Activated CD8-positive, alpha-beta memory T cell treated with anti-CD3 and anti-CD28 coated beads for 1 hour (primary cell): ENCODE measurements around the gene XRCC4.

Experiments used
- DNase-seq, 2 donors: peaks; one replicate each; pipeline ENCODE4 v3.0.0-alpha.2; 2020; ENCODE audit warnings: low read depth in 1 of 2; ENCODE audit errors: extremely low read depth in 1 of 2

XRCC4 gene

DNA sequence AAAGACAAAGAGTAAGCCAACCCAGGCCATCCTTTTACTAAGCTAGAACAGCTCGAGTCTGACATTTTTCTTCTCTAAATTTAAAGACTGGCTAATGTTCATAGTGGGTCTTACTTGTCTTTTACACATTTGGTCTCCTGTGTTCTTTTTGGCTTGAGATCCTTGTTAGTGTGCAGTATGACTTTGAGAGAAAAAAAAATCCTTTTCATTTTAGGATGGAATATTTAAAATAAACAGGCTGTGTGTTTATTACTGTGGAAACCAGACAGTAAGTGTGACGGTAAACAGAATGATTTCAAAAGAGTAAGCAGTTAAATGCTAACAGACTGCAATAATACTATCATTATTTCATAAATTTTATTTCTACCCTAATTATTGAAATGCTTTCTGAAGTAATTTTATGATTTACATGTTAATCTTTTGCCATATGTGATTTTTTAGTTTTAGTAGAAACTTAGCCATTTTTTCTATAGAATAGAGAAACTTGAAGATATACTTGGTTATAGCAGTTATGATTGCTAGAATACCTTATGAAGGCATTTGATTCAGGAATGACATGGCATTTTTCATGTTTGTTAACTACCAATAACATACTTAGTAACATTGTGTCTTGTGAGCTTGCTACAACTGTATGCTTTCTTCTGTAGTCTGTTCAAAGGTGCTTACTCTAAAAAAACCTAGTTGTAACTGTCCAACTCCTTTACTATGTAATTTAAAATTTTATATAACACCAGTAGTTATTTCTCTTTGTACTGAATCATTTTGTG lies 92.4 kb downstream of the XRCC4 start:
- no peak for DNase-seq

DNA sequence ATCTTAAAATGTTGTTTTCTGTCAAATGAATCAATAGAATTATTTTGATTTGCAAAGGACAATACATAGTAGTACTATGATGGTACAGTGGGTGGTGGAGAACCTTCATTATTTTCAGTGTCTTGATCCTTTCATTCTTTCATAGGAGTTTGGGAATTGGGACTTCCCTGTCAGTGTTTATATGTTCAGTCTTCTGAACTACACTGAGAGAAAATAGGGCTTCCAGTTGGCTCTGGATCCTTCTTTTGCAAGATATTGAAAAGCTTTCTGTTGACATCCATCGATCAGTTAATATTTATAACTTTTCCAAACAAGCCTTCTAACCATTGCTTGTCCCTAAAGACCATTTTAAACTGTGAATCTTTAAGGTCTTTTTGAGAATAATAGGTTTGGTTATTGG lies 94.7 kb downstream of the XRCC4 start:
- DNase-seq = no peak

DNA sequence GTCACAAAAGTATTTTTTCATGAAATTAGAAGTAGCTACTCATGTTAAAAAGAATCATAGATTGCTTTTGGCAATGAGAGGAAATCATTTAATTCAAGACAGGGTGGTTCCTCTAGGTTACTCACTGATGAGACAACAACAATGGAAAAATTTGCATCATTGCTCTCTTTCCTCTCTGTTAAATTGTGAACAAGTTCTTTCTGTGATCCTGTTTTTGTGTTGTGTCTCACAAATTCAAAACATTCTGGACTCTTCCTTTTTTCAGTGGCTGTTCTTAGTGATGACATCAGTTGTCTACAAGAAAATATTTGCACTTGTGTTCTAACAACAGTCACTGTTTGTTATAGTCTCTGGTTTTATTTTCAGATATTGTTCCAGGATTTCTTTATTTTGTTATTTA lies 95.3 kb downstream of the XRCC4 start:
- DNase-seq = no peak

DNA sequence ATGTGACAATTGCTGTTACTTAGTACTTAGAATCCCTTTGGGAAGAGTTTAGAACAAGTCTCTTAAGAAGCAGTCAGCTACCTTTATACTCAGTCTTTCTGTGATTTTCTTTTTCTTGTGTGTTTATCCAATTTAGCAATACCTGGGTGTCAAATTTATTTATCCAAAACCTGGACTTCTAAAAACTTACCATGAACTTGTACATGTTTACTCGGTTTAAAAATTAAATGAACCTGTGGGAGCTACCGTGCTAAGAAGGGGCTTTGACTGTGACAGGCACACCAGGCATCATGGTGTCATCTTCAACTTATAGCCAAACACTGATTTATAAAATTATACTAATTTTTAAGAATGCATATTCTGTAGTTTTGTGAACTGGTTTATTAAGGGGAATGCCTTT lies 96.5 kb downstream of the XRCC4 start:
- DNase-seq = no peak

DNA sequence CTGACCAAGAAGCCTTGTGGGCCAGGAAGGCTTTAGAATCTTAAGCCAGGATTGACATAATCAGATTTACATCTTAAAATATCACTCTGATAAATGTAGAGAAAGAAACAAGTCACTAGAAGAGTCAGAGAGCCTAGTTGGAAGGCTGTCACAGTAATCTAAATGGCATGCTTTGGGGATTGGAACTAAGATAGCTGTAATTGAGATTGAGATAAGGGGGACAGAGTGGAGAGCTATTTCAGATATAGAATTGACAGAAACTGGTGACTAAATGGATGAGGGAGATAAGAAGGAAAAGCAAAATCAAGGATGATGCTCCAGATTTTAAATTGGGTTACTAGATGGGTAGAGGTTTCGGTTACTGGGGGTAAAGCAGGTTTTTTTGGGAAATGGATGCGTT lies 100.5 kb downstream of the XRCC4 start:
- no peak for DNase-seq

DNA sequence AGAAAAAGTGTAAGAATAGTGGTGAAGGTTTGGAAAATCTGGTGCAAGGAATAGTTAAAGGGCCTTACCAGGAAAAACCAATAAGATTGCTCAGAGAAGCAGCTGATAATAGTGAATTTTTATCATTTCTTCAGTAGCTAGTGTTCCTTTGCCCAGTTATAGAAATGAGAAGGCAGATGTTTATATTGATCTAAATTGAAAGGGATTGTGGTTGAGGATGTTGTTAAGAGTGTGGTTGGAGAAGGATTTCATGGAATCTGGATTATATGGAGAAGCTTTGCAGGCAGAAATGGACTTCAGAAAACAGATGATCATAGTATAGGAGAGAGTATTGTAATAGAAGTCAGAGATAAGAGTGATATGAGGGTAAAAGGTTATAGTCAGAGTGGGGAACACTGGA lies 102.6 kb downstream of the XRCC4 start:
- no peak for DNase-seq

DNA sequence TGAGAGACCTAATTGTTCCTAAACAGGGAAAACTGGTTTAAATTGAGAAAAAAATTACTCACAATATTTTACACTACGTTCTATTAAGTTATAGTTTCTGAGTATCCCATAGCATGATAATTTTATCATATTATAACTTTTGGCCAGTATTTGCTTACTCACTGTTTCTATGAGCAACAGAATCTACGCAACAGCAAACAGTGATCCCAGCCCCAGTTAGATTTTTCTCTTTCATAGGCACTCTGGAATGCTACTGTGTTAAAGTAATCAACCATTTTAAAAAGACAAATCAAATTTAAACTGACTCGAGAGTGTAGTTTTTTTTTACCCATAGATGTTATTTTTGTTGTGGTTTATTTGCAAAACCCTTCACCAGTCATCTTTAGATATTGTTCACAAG lies 107.2 kb downstream of the XRCC4 start:
- no peak for DNase-seq

DNA sequence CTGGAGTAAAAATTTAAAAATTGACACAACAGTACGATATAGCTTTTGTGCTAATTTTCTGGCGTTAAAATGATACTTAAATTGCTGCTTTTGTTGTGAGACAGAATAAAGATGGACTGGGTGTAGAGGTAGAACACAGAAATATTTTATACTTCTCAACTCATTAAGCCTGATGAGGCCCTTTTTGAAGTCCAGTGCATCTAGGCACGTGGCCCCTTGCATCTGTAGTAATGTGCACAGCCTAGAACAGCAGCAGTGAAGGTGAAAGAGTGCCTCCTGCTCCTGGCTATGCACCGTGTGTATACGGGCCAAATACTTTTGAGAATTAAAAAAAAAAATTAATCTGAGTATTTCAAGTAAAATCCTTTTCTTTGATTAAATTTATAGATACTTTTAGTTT lies 115.6 kb downstream of the XRCC4 start:
- DNase-seq = no peak

DNA sequence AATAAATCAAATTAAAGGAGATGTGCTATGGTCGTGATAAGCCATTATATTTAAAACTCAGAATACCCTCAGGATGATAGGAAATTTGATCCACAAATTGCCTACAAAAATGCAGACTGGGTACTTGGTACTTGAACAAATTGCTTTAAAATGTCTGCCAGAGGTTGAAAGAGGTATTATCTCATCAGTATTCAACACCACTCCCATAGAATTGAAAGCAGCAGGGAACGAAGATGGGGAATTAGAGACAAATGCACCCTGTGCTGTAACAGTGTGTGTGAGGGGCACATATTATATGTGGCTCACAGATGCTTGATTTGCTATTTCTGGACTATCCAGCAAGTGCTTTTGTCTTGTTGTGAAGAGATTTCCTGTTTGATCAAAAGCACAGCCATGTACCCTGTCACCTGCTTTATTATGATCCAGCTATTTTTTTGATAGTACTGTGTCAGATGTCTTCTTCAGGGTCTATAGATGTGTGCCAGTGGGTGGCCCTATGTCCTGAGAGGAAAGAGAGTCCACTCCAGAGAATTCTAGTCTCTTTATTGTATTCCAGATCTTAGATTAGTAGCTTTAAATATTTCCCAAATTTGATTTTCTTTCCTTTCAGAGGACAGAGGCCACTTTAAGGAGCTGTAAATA lies 120.1 kb downstream of the XRCC4 start:
- DNase-seq = no peak

DNA sequence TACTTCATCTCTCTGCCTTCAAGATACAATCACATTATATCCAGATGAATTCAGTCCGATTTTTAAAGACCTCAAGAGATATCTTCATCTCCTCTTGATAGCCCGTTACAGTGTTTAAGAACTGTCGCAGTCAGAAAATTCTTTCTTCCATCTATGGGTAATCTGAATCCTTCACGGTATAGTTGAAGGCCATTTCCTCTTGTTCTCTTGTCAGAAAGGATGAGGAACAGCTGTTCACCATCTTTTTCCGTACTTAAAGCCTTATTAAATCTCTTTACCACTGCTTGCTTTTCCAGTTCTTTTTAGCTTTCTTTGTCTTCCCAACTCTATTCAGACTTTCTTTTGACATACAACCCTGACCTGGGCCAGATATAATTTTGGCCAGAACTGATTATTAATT lies 121.8 kb downstream of the XRCC4 start:
- no peak for DNase-seq

DNA sequence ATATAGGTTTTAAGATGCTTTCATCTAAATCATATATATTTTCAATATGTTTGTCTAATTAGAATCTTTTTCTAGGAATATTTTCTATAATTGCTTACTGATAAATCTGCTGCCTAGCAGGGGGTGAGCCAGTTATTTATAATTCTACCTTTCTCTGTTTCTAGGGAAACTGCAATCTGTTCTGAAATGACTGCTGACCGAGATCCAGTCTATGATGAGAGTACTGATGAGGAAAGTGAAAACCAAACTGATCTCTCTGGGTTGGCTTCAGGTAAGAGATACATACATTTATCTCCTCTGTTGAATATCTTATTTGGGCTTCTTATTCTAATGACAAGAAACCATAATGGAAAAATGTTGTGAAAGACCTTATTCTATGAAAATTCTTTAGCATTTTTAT lies 127.3 kb downstream of the XRCC4 start:
- DNase-seq = no peak

DNA sequence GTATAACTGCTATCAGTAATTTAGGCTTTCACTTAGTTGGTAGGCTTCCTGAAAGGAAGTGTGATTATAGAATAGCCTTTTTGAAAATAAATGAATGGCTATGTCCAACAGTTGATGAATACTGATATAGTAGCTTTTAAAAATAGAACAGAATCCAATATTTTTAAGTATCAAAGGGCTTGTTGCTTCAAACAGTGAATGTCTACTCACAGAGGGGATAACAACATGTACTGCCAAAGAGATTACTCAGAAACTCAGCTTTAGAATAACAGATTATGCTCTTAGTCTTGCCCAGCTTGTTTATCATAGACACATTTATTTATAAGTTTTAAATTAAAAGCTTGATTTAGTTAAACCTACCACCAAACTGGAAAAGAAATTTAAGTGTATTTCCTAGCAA lies 132.6 kb downstream of the XRCC4 start:
- no peak for DNase-seq

DNA sequence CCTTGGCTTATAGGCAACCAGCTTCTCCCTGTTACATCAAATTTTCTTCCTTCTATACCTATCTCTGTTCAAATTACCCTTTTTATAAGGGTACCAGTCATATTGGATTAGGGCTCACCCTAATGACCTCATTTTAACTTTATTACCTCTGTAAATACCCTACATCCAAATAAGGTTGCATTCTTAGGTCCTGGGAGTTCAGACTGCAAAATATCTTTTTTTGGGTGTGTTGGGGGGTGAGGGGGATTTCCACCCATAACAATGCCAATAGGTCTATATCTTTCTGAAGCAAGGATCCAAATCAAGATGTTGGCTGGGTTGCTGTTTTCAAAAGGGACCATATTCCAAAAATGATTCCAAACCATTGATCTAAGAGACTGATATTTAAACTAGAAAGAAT lies 141.7 kb downstream of the XRCC4 start:
- DNase-seq = no peak

DNA sequence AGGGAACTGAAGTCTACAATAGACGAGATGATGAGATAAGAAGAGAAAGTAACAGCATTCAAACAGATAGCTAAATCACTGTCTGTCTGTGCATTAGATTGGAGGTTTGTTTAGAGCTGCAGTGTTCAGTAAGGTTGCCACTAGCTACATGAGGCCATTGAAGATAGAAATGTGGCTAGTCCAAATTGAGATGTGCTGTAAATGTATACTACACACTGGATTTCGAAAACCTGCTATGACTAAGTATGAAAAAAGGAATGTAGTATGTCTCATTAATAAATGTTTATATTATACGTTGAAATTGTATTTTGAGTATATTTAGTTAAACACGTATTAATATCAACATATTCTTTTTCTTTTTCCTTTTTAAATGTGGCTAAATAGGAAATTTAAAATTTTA lies 142.1 kb downstream of the XRCC4 start:
- no peak for DNase-seq

DNA sequence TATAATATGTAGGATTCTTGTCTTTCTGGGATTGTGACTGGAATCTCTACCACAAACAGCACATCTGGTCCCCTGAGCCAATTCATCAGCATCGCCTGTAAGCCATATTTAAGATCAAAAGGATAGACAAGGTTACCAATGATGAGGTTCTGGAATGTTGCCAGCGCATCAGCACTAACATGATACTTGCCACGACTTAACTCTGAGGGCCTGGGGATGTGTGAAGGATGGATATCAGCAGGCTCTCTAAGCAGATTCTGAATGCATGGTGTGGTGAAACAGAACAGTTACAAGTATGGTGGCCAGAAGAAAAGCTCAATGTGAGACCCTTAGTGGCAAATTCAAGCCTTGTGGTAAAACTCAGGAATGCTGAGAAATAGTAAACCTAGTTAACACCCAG lies 143.0 kb downstream of the XRCC4 start:
- DNase-seq = no peak

DNA sequence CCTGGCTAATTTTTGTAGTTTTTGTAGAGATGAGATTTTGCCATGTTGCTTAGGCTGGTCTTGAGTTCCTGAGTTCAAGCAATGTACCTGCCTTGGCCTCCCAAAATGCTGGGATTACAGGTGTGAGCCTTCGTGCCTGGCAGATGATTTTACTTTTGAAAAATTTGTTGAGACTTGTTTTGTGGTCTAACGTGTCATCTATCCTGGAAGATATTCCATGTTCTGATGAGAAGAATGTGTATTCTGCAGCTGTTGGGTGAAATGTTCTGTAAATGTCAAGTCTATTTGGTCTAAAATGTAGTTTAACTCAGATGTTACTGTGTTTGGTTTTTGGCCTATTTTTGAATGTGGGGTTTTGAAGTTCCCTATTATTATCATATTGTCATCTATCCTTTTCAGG lies 145.6 kb downstream of the XRCC4 start:
- DNase-seq = no peak

DNA sequence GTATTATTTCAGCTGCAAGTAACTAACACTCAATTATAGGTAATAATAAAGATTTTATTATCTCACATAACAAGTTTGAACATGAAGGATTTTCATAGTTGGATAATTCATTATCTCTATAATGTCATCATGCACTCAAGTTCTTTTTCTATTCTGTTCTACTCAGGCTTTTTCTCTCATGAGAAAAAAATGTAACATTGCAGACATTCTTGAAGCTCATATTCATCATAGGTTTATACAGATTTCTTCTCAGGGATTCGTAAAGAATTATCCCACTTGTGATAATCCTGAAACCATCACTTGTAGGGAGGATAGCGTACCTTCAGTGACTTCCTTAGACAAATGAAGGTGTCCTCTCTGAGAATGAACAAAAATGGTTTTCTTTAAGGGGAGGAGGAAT lies 150.3 kb downstream of the XRCC4 start:
- DNase-seq = no peak

DNA sequence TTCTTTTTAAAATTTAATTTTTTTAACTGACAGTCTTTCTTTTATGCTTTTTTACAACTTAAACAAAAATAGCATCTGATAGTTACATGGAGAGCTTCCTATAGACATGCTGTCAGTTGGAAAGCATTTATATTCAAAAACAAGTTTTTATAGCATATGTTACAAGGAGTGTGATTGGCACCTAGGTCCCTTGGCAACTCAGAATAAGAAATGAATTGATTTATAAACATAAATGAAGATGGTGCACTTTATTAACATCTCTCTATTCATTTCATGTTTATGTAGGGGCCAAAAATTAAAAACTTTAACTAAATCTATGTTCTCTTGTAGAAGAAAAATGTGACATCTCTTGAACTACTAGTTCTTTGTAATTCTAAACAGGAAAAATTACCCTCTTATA lies 153.2 kb downstream of the XRCC4 start:
- DNase-seq = no peak

DNA sequence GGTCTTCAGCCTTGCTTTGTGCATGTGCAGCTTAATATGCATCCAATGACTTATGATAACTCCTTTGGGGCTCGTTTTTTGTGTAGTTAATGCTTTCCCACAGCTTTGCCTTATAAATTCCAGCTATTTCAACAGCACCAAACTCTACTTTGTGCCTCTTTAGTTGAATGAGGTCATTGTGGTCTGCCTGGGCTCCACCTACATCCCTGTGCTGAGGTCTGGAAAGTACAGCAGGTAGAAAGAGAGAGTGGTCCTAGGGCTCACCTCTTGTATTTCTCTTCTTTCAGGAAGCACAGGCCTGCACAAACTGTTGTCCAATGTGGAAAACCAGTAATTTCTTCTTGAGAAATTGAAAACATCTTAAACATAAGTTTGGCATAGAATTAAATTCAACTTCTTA lies 167.2 kb downstream of the XRCC4 start:
- DNase-seq = no peak

DNA sequence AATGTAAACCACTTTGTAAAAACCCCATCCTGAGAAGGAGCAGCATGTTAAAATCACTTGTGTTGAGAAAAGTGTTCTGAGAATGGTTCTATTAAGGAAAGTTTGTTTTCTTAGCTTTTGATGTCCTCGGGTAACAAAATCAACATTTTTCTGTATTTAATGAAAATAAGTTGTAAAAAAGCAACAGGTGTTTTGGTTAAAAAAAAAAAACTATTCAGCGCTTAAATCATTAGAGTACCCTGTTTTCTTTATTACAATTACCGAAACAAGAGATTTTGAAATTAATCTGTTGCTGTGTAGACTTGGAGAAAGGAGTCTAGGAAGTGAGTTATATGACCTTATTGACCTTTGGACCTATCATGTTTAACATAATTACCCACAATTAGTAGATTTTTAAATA lies 167.7 kb downstream of the XRCC4 start:
- DNase-seq = no peak

DNA sequence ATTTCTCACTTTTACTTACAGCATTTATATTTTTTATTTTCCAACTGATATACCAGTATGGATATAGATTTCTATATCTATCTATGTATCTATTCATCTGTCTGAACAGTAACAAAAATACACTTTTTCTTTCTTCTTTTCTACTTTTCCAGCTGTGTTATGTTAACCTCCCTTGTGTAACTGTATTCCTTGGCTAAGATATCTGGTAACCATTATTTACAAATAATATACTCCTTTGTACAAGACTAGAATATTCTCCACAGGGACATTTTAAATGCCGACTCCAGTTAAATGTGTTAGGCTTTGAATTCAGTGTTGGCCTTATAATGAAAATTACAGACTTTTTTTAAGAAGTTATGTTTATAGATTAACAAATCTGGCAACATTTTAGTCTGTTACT lies 168.7 kb downstream of the XRCC4 start:
- DNase-seq = no peak

DNA sequence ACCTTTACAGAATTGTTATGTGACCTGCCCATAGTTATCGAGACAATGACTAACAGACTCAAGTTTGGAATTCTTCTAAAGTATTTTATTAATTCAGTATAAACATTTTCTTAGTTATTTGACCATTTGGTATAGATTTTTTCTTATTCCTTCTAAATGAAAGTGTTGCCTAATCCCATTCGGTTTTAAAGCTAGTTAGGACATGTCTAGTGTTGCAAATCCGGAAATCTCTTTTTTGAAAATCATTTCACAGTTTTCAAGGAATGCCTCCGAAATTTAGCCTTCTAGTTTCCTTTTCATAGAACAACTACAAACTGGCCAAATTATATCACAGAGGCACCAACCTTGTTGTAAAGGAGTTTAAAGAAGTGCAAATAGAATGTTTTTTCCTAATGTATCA lies 171.8 kb downstream of the XRCC4 start:
- DNase-seq = no peak

DNA sequence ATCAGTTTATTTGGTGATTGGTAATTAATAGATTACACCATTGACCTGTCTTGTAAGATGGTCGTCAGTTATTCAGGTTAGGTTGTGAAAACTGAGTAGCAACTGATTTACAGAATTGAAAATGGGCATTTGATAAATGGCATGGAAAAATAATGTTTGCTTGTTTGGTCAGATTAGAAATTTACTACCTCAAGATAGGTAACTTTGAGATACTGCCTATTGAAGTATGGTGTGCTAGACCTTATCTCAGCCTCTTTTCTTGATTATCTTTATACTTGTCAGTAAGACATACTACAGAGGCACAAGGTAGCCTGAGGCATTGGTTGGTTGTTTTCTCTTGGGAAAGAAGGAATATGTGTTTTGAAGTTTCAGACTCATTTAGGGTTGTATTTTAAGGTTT lies 174.5 kb downstream of the XRCC4 start:
- DNase-seq = no peak
